ENCODE measurements around the gene DNM1L.

DNA sequence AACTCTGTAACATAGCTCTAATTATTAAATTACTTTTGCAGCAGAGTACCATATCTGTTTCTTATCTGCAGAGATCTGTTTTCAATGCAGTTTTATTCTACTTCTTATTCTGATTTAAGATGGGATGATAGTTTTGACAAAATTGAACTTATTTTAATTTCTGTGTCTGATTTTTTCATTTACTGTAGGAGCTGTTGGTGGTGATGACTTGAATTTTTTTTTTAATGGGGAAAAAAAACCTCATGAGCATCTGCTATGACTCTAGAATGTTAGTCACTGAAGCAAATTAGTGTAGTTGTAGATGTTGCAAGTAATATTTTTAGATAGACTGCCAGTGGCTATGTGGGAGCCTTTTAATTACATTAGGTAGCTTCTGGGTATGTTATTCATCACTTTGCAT is 23.4 kb downstream of the DNM1L start:
- TF ChIP-seq, protein P1, sequence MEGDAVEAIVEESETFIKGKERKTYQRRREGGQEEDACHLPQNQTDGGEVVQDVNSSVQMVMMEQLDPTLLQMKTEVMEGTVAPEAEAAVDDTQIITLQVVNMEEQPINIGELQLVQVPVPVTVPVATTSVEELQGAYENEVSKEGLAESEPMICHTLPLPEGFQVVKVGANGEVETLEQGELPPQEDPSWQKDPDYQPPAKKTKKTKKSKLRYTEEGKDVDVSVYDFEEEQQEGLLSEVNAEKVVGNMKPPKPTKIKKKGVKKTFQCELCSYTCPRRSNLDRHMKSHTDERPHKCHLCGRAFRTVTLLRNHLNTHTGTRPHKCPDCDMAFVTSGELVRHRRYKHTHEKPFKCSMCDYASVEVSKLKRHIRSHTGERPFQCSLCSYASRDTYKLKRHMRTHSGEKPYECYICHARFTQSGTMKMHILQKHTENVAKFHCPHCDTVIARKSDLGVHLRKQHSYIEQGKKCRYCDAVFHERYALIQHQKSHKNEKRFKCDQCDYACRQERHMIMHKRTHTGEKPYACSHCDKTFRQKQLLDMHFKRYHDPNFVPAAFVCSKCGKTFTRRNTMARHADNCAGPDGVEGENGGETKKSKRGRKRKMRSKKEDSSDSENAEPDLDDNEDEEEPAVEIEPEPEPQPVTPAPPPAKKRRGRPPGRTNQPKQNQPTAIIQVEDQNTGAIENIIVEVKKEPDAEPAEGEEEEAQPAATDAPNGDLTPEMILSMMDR (IDR thresholded peaks at IDR 0.05; ENCODE audit: low read length), result no peak
- no peak for TF ChIP-seq EZH2 (IDR thresholded peaks at IDR 0.05; ENCODE audit: borderline replicate concordance, low read length)
